IPS DF 6.9 (cell line): ENCODE results near the gene FAM171A1.

Experiments
- DNase-seq: peaks from one replicate; pipeline ENCODE4 v3.0.0-alpha.2; 2013; ENCODE audit warnings: low read depth, low spot score
- H3K27ac ChIP-seq: one replicate; pipeline ENCODE4 v1.5.1; 2013; ENCODE audit warnings: low read length, control low read depth
- H3K27me3 ChIP-seq: 2 replicates; pipeline ENCODE4 v1.6.1; 2013; ENCODE audit warnings: mild to moderate bottlenecking, low read length; ENCODE audit not compliant: control insufficient read depth, insufficient read depth
- H3K36me3 ChIP-seq: 2 replicates; pipeline ENCODE4 v1.6.1; 2013; ENCODE audit warnings: low read length; ENCODE audit not compliant: control insufficient read depth, insufficient read depth
- H3K4me1 ChIP-seq: 2 replicates; pipeline ENCODE4 v1.6.1; 2013; ENCODE audit warnings: low read length; ENCODE audit not compliant: control insufficient read depth, insufficient read depth
- H3K4me3 ChIP-seq: 2 replicates; pipeline ENCODE4 v1.5.1; 2013; ENCODE audit warnings: mild to moderate bottlenecking, low read length
- H3K9me3 ChIP-seq: 2 replicates; pipeline ENCODE4 v1.6.1; 2013; ENCODE audit warnings: low read length, inconsistent platforms; ENCODE audit not compliant: control insufficient read depth, insufficient read depth
- WGBS: extraction: QIAGEN DNeasy Blood & Tissue Kit; methylation state at CpG from one replicate; pipeline ENCODE4 v1.1.7; 2013; ENCODE audit warnings: mixed read lengths, missing lambda C conversion rate; ENCODE audit not compliant: insufficient read length, insufficient coverage; 5-methylcytosine and 5-hydroxymethylcytosine counted together

Gene FAM171A1

DNA sequence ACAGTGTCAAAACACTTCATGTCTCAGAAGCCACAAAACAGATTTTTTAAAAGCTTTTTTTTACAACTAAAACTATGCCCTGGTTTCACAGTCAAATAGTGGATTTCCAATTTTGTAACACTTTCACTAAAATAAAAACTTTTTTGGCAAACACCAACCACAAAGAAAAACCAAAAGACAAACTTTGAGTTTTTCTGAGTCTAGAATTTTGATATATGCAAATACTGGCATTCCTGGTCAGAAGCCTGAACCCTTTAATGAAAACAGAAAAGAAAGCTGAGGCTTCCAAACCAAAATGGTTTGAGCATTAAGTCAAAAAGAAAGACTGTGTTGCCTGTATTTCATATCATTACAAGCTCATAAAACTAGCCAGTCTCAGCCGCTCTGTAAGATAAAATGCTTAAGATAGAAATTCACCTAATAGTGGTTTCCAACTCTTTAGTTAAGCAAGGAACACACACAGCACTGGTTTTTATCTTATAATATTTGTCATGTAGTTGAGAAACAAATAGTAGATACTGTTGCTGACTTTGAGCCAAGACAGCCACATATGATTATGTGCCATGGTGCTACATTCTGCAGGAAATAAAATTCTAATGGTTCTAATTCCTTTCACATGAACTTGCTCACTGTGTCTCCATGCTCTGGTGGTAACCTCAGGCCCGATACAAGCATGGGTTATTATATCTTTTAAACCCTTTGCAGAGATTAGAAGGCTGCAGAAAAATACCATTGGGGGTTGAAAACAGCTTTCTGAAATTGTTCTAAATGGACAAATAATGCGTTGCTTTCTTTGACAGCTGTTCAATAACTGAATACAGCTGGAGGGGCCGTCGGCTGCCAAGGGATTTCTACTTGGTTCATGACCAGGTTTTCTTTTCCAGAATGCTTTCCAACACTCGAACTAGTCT lies 49.4 kb downstream of the FAM171A1 start:
- Histone ChIP-seq H3K27ac (no peak overlapping the region), H3K27me3 (no peaks in the 10 kb centered on the region), H3K36me3 (no peaks in the 10 kb centered on the region), H3K4me3 (no peak overlapping the region), H3K9me3 (no peaks in the 10 kb centered on the region), H3K4me1 (no peaks in the 10 kb centered on the region; the same call in 1 of the 2 replicates)
- WGBS, result no CpG with 5 or more reads among the region's 6 CpGs
- no peak for DNase-seq

DNA sequence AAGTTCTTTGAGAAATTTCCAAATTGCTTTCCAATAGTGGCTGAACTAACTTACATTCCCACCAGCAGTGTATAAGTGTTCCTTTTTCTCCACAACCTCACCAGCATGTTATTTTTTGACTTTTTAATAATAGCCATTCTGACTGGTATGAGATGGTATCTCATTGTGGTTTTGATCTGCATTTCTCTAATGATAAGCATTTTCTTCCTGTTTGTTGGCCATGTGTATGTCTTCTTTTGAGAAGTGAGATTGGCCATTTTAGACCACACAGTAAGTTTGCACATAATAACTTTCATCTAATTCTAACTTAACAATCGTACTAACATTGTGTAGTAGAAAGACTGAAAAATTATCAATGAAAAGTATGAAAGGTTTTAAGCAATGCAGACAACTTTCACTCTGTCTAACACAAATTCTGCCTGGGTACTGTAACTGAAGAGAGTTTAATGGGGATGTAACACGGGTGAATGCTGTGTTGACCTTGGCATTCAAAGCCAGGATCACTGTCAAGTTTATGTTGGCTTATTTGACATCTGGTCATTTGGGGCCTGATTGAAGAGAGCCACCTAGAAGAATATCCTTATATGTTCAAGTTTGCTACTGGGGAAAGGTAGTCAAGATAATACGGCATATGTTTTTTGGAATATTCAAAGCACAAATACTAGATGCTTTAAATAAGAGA lies 50.4 kb downstream of the FAM171A1 start:
- DNase-seq, result no peak
- Histone ChIP-seq H3K4me3 (no peak overlapping the region), H3K9me3 (no peaks in the 10 kb centered on the region), H3K36me3 (no peaks in the 10 kb centered on the region), H3K4me1 (peaks cover 3% of the 10 kb centered on the region; the same call in 1 of the 2 replicates), H3K27ac (no peak overlapping the region), H3K27me3 (no peaks in the 10 kb centered on the region)
- WGBS, result no CpG with 5 or more reads among the region's 3 CpGs

DNA sequence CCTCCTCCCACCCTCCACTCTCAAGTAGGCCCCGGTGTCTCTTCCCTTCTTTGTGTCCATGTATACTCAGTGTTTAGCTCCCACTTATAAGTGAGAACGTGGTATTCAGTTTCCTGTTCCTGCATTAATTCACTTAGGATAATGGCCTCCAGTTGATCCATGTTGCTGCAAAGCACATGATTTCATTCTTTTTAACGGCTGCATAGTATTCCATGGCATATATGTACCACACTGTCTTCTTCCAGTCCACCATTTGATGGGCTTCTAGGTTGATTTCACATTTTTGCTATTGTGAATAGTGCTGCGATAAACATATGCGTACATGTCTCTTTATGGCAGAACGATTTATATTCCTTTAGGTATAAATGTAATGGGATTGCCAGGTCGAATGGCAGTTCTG lies 51.0 kb downstream of the FAM171A1 start:
- Histone ChIP-seq H3K9me3 (no peaks in the 10 kb centered on the region), H3K27me3 (no peaks in the 10 kb centered on the region), H3K27ac (no peak overlapping the region), H3K36me3 (no peaks in the 10 kb centered on the region), H3K4me3 (no peak overlapping the region), H3K4me1 (peaks cover 4% of the 10 kb centered on the region; the same call in 1 of the 2 replicates)
- WGBS, result no CpG with 5 or more reads among the region's 7 CpGs
- DNase-seq, result no peak

DNA sequence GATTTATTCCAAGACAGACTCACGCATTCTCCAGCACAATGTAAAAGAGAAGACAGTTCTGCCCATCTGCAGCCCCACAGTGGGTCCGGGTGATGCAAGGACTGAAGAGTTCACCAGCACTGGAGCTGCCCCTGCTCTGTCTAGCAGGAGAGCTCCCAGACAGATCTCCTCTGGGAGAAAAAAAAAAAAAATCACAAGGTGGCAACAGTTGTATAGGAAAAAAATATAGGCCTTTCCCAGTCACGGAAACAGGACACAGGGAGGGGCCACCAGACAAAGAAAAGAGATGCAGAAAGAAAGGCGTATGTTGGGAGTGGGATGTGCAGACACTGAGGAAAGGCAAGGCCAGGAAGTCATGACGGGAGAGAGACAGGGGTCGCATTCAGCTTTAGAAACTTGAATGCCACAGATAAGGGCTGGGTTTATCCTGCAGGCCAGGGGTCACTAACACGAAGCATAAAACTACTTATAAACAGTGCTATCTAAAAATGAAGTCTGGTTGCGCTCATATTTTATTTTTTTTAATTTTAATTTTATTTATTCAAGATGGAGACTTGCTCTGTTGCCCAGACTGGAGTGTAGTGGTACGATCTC lies 54.1 kb downstream of the FAM171A1 start:
- DNase-seq, result no peak
- no peaks in the 10 kb centered on the region for H3K36me3 ChIP-seq
- no peak overlapping the region for H3K4me3 ChIP-seq
- H3K4me1 ChIP-seq, result peaks cover 5% of the 10 kb centered on the region; the same call in 1 of the 2 replicates
- WGBS, result no CpG with 5 or more reads among the region's 9 CpGs
- H3K27me3 ChIP-seq, result no peaks in the 10 kb centered on the region
- no peaks in the 10 kb centered on the region for H3K9me3 ChIP-seq
- H3K27ac ChIP-seq, result no peak overlapping the region

DNA sequence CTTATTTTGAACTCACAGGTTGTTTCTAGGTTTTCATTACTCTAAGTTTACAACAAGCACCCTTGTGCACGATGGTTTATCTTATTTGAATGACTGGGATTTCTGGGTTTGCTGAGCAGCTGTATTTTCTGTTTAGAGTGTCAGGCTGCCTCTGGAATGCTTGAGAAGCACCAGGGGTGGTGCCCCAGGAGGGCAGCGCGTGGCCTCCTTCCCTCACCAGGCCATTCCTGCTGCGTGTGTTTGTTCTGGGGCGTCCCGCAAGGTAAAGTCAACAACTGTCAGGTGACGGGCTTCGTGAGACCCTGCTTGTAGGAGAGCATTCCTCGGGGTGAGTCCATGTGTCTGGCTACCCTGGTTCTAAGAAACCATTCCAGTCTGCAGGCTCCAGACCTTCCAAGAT lies 54.9 kb downstream of the FAM171A1 start:
- Histone ChIP-seq H3K27ac (no peak overlapping the region), H3K27me3 (no peaks in the 10 kb centered on the region), H3K9me3 (no peaks in the 10 kb centered on the region), H3K4me3 (no peak overlapping the region), H3K36me3 (no peaks in the 10 kb centered on the region), H3K4me1 (peaks cover 5% of the 10 kb centered on the region; the same call in 1 of the 2 replicates)
- WGBS, result no CpG with 5 or more reads among the region's 9 CpGs
- no peak for DNase-seq

DNA sequence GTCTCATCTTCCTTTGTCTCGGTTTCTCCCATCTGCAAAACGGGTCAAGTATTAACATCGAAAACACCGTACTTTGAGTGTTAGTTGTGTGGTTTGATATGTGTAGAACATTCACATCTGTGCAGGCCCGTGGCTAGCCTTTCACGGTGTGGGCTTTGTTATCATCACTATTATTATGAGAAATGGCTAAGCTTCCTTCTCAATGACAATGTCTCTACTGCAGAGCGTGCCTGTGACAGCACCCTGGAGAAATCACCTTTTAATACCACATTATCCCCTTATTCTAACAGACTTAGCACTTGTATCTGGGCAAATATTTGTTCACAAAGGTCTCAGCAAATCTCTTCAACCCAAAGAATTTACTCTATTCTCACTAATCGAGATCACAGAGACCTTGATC lies 55.8 kb downstream of the FAM171A1 start:
- Histone ChIP-seq H3K36me3 (no peaks in the 10 kb centered on the region), H3K27me3 (no peaks in the 10 kb centered on the region), H3K27ac (no peak overlapping the region), H3K4me1 (peaks cover 5% of the 10 kb centered on the region; the same call in 1 of the 2 replicates), H3K9me3 (no peaks in the 10 kb centered on the region), H3K4me3 (no peak overlapping the region)
- WGBS, result no CpG with 5 or more reads among the region's 8 CpGs
- DNase-seq, result no peak

DNA sequence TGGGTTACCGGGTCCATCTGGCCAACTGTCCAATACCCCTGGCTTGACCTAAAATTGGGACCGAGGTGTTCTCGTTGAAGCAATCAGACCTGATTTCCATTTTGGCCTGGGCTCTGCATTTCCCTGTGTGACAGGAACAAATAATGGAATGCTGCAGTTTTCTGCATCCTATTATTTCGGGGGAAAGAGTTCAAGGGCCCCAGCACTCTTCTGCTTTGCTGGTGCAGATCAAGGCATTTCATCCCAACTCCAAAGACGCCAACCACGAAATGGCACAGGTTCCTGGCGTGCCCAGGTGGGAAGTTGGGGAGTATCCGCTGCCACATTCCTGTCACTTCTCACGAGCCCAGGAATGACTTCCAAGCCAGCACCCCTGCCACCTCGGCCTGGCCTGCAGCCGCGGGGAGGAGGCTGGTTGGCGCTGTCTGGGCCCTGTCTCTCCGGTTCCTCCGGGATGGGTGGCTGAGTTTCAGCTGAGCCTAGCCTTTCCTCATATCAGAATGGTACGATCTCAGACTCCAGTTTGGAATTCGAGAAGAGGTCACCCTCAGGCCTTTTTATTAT lies 56.5 kb downstream of the FAM171A1 start:
- Histone ChIP-seq H3K9me3 (no peaks in the 10 kb centered on the region), H3K4me1 (peaks cover 5% of the 10 kb centered on the region; the same call in 1 of the 2 replicates), H3K36me3 (no peaks in the 10 kb centered on the region), H3K27me3 (no peaks in the 10 kb centered on the region), H3K27ac (no peak overlapping the region), H3K4me3 (no peak overlapping the region)
- no peak for DNase-seq
- WGBS, result no CpG with 5 or more reads among the region's 17 CpGs

DNA sequence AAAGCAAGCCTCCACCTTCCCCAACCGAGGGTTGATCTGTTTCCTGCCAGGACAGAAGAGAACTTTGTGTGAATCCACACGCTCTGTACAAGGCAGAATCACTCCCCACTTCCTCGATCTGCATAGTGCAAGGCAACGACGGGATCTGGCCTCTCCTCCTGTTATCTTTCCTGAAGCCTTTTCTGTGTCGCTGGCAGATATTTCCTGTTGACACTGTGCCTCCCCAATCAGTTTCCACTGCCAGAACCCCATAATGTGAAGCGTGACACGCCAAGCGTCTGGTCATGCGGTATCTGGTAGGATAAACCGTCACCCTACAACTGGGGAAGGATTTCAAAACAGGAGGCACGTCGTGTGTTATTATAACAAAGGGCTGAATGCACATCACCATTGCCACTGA lies 57.2 kb downstream of the FAM171A1 start:
- no peaks in the 10 kb centered on the region for H3K27me3 ChIP-seq
- no peak overlapping the region for H3K4me3 ChIP-seq
- H3K9me3 ChIP-seq, result no peaks in the 10 kb centered on the region
- H3K36me3 ChIP-seq, result no peaks in the 10 kb centered on the region
- peaks cover 5% of the 10 kb centered on the region; the same call in 1 of the 2 replicates for H3K4me1 ChIP-seq
- DNase-seq, result no peak
- no CpG with 5 or more reads among the region's 13 CpGs for WGBS
- H3K27ac ChIP-seq, result no peak overlapping the region

DNA sequence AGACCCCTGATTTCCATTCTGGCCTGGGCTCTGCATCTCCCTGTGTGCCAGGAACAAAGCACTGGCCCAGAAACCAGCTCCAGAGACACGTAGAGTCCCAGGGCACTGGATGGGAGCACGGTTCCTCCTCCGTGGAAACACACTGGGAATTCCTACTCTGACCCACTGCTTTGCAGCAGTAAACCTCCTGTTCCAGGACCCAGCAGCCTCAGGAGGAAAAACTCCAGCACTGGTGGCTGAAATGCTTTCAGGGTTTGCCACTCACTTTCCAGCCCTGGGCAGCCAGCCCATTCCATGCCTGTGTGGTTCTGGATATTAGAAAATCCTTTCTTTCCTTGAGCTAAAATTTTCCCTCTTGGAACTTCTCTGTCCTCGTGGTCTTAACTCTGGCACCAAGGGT lies 58.0 kb downstream of the FAM171A1 start:
- H3K4me1 ChIP-seq, result peaks cover 5% of the 10 kb centered on the region; the same call in 1 of the 2 replicates
- no CpG with 5 or more reads among the region's 4 CpGs for WGBS
- H3K27me3 ChIP-seq, result no peaks in the 10 kb centered on the region
- no peaks in the 10 kb centered on the region for H3K9me3 ChIP-seq
- no peak for DNase-seq
- H3K36me3 ChIP-seq, result no peaks in the 10 kb centered on the region
- H3K4me3 ChIP-seq, result no peak overlapping the region
- H3K27ac ChIP-seq, result no peak overlapping the region
